Activated CD4-positive, alpha-beta T cell treated with anti-CD3 and anti-CD28 coated beads for 36 hours (primary cell): ENCODE data around the gene SMOC2. TPM values are rescaled to one million over a fixed set of nuclear protein-coding genes. Genes with fewer than 3 reads are reported as not detected.

Experiments used
- ATAC-seq: fragments of 200-7000 bp; cut with Tn5 transposase; one replicate; pipeline ENCODE4 v1.10.0; 2021; ENCODE audit warnings: mild to moderate bottlenecking, moderate library complexity
- CTCF ChIA-PET: fragments of 350-600 bp; sonication (Branson Sonifier 250); formaldehyde crosslinking; loops from one replicate; lab custom pipeline; 2021; ENCODE audit warnings: antibody characterized with exemption; lab: Charles Lee
- POLR2A ChIA-PET: fragments of 350-600 bp; sonication (Branson Sonifier 250); formaldehyde crosslinking; loops from one replicate; lab custom pipeline; 2021; ENCODE audit warnings: antibody characterized with exemption, inconsistent platforms; lab: Charles Lee
- DNase-seq: peaks from one replicate; pipeline ENCODE4 v3.0.0-alpha.2; 2020
- H3K27ac Mint-ChIP-seq: one replicate; pipeline ENCODE4 v1.8.0; 2021; ENCODE audit warnings: mixed read lengths
- H3K27me3 Mint-ChIP-seq: one replicate; pipeline ENCODE4 v1.8.0; 2021; ENCODE audit warnings: mixed read lengths
- H3K36me3 Mint-ChIP-seq: one replicate; pipeline ENCODE4 v1.8.0; 2021; ENCODE audit warnings: low read depth, mixed read lengths
- H3K4me1 Mint-ChIP-seq: one replicate; pipeline ENCODE4 v1.8.0; 2021; ENCODE audit warnings: mixed read lengths
- H3K4me3 Mint-ChIP-seq: one replicate; pipeline ENCODE4 v1.8.0; 2021; ENCODE audit warnings: mild to moderate bottlenecking, moderate library complexity, mixed read lengths
- H3K9me3 Mint-ChIP-seq: one replicate; pipeline ENCODE4 v1.8.0; 2021; ENCODE audit warnings: low read depth, mixed read lengths
- intact Hi-C, 2 experiments: fragments of 100-400 bp; cut with DNase I in 1 of 2; cut with micrococcal nuclease in 1 of 2; formaldehyde crosslinking; loops; one replicate each; pipeline versions ENCODE4 v1.14.2 to v1.15.1; 2022 to 2024; cut with DNase I, micrococcal nuclease
- total RNA-seq, 2 experiments: library from RNA; stranded (reverse); gene quantifications; one replicate each; pipeline ENCODE4 v1.2.3, GENCODE V29; 2021

SMOC2 gene
- total RNA-seq, 2 experiments from 2014 or later = not detected

- ATAC-seq (no peak), DNase-seq (no peak)
- H3K4me3 Mint-ChIP-seq = no peak overlapping the region
- CTCF ChIA-PET = no interaction called here
- H3K27ac Mint-ChIP-seq = no peak overlapping the region
- POLR2A ChIA-PET = no interaction called here
- H3K27me3 Mint-ChIP-seq = peaks cover 10% of the 10 kb centered on the region
- peaks cover 3% of the 10 kb centered on the region for H3K4me1 Mint-ChIP-seq
- H3K36me3 Mint-ChIP-seq = no peaks in the 10 kb centered on the region
- intact Hi-C loops = no loop called here
- H3K9me3 Mint-ChIP-seq = peaks cover 10% of the 10 kb centered on the region
Observed at GRCh38 chr6:168618546-168619315, 177.7 kb downstream of the SMOC2 start.

DNA sequence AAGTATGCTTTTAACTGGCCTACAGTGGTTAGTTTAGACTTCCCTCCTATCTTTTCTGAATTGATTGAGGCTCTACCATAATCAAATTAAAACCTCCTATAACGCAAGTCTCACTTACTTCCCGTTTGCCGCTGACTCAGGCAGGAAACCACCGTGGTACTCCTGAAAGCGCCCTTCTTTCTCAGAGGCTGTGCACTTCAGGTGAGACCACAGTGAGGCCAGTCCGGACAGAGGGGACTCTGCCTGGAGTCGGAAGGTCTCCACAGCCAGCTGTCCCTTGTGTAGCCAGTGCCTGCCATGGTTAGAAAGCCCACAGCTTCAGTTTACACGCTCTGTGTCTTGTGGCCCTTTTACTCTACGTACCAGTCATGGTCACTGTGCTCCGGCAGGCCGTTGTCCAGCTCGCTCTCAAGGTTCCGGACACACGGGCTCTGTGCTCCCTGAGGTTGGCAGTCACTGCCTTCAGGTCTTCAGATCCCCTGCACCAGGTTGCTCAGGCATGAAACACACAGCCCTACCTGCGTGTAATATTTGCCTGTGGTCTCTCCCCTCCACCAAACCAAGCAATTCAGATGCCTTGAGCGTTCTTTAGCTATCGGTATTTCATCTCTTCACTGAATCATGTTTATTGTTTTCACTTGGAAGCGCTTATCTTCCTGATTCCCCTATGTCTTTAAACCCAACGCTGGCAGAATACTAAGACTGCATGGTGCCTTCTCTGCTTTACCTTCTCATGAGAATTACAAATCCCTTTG is 178.8 kb downstream of the SMOC2 start:
- no peaks in the 10 kb centered on the region for H3K36me3 Mint-ChIP-seq
- ChIA-PET POLR2A (no interaction called here), CTCF (no interaction called here)
- intact Hi-C loops = no loop called here
- H3K27me3 Mint-ChIP-seq = peaks cover 13% of the 10 kb centered on the region
- H3K4me3 Mint-ChIP-seq = no peak overlapping the region
- peaks cover 10% of the 10 kb centered on the region for H3K9me3 Mint-ChIP-seq
- peaks cover 3% of the 10 kb centered on the region for H3K4me1 Mint-ChIP-seq
- ATAC-seq (no peak), DNase-seq (peak; percentile 14)
- H3K27ac Mint-ChIP-seq = no peak overlapping the region

- Mint-ChIP-seq H3K4me3 (no peak overlapping the region), H3K36me3 (no peaks in the 10 kb centered on the region), H3K27me3 (peaks cover 14% of the 10 kb centered on the region), H3K9me3 (peaks cover 7% of the 10 kb centered on the region), H3K27ac (no peak overlapping the region), H3K4me1 (peaks cover 3% of the 10 kb centered on the region)
- no peak for ATAC-seq
- intact Hi-C loops = no loop called here
- DNase-seq = no peak
- ChIA-PET CTCF (no interaction called here), POLR2A (no interaction called here)
Observed at GRCh38 chr6:168620578-168620977, 179.6 kb downstream of the SMOC2 start.

GRCh38 chr6:168623736-168624135 is 182.8 kb downstream of the SMOC2 start:
- no peak overlapping the region for H3K4me3 Mint-ChIP-seq
- peaks cover 12% of the 10 kb centered on the region for H3K27me3 Mint-ChIP-seq
- CTCF ChIA-PET = no interaction called here
- H3K4me1 Mint-ChIP-seq = peaks cover 3% of the 10 kb centered on the region
- H3K27ac Mint-ChIP-seq = no peak overlapping the region
- H3K9me3 Mint-ChIP-seq = peaks cover 5% of the 10 kb centered on the region
- POLR2A ChIA-PET = no interaction called here
- H3K36me3 Mint-ChIP-seq = no peaks in the 10 kb centered on the region
- DNase-seq (no peak), ATAC-seq (no peak)
- intact Hi-C loops = no loop called here

DNA sequence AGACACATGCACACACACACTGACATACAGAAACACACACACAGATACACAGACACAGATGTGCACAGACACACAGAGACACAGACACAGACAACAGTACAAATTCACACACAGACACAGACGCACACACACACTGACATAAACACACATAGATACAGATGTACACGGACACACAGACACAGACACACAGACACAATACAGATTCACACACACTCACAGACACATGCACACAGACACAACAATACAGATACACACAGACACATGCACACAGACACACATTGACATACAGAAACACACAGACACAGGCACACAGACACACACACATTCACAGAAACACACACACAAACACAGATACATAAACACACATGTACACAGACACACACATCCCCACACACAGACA is 183.6 kb downstream of the SMOC2 start:
- ATAC-seq (no peak), DNase-seq (no peak)
- H3K9me3 Mint-ChIP-seq = peaks cover 5% of the 10 kb centered on the region
- no peak overlapping the region for H3K4me3 Mint-ChIP-seq
- ChIA-PET CTCF (no interaction called here), POLR2A (no interaction called here)
- peaks cover 1% of the 10 kb centered on the region for H3K4me1 Mint-ChIP-seq
- intact Hi-C loops = no loop called here
- H3K27me3 Mint-ChIP-seq = peaks cover 10% of the 10 kb centered on the region
- H3K36me3 Mint-ChIP-seq = no peaks in the 10 kb centered on the region
- no peak overlapping the region for H3K27ac Mint-ChIP-seq

DNA sequence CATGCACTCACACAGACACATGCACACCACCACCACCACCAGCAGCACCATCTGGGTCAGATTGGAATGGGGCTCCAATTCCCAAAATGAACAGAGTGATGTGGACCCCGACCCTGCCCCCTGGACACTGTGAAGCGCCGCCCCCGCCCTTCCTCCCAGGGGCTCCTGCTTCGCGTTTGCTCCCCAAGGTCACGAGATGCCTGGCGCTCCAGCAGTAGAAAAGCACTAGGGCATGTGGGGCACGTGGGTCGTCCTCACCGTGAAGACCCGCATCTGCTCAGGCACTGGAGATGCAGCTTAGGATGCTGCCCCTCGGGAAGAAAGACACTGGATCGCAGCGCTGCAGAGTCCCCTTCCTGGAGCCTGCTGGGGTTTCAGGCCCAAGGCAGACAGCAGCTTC is 184.0 kb downstream of the SMOC2 start:
- Mint-ChIP-seq H3K4me1 (no peaks in the 10 kb centered on the region), H3K36me3 (no peaks in the 10 kb centered on the region), H3K27ac (no peak overlapping the region), H3K27me3 (peaks cover 9% of the 10 kb centered on the region), H3K9me3 (peaks cover 5% of the 10 kb centered on the region), H3K4me3 (no peak overlapping the region)
- intact Hi-C loops = no loop called here
- DNase-seq = no peak
- POLR2A ChIA-PET = no interaction called here
- ATAC-seq = no peak
- CTCF ChIA-PET = no interaction called here

DNA sequence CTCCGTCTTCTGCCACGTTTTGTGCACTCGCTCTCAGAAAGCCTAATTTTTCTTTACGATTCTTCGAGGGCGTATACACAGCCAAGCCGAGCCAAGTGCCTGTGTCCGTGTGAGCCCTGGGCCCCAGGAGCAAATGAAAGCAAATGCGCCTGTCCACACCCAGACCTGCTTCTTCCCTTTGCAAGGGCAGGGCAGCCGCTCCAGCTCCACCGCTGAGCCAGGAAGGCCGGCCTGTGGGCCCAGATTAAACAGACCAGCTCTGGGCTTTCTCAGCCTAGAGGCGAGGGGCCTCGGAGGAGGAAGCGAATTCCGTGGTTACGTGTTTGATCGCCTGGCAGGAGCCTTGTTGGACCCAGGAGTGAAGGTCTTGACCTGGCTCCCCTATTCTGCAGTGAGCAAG is 184.6 kb downstream of the SMOC2 start:
- H3K9me3 Mint-ChIP-seq = peaks cover 5% of the 10 kb centered on the region
- no peaks in the 10 kb centered on the region for H3K4me1 Mint-ChIP-seq
- peaks cover 9% of the 10 kb centered on the region for H3K27me3 Mint-ChIP-seq
- ChIA-PET CTCF (no interaction called here), POLR2A (no interaction called here)
- intact Hi-C loops = no loop called here
- no peak for DNase-seq
- ATAC-seq = no peak
- no peak overlapping the region for H3K4me3 Mint-ChIP-seq
- H3K27ac Mint-ChIP-seq = no peak overlapping the region
- H3K36me3 Mint-ChIP-seq = no peaks in the 10 kb centered on the region

GRCh38 chr6:168626046-168626602 is 185.1 kb downstream of the SMOC2 start:
- intact Hi-C loops = no loop called here
- ChIA-PET CTCF (no interaction called here), POLR2A (no interaction called here)
- Mint-ChIP-seq H3K36me3 (no peaks in the 10 kb centered on the region), H3K4me3 (no peak overlapping the region), H3K4me1 (no peaks in the 10 kb centered on the region), H3K27me3 (peaks cover 9% of the 10 kb centered on the region), H3K9me3 (peaks cover 5% of the 10 kb centered on the region), H3K27ac (no peak overlapping the region)
- no peak for DNase-seq
- ATAC-seq = no peak

- no peaks in the 10 kb centered on the region for H3K36me3 Mint-ChIP-seq
- H3K4me3 Mint-ChIP-seq = no peak overlapping the region
- H3K9me3 Mint-ChIP-seq = no peaks in the 10 kb centered on the region
- H3K4me1 Mint-ChIP-seq = no peaks in the 10 kb centered on the region
- intact Hi-C loops = no loop called here
- ATAC-seq = no peak
- POLR2A ChIA-PET = no interaction called here
- CTCF ChIA-PET = no interaction called here
- DNase-seq = no peak
- peaks cover 9% of the 10 kb centered on the region for H3K27me3 Mint-ChIP-seq
- H3K27ac Mint-ChIP-seq = no peak overlapping the region
Observed at GRCh38 chr6:168627506-168628175, 186.7 kb downstream of the SMOC2 start.

DNA sequence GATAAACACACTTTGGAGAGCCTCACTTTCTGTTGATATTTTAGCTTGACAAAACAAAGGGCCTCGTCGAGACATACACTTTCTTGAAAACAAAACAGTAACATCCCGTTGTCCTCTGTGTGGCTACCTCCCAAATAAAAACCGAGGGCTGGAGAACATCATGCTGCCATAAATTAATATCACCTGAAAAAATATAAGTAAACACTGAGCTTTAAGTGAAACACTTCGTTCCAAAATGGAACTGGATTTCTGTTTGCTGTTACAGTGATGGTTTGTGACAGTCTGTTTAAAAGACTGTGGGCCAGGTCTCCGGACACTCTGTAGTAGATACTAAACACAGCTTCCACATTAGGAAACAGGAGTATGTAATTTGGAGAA is 187.2 kb downstream of the SMOC2 start:
- DNase-seq (no peak), ATAC-seq (no peak)
- H3K4me1 Mint-ChIP-seq = no peaks in the 10 kb centered on the region
- intact Hi-C loops = no loop called here
- H3K27me3 Mint-ChIP-seq = peaks cover 9% of the 10 kb centered on the region
- H3K27ac Mint-ChIP-seq = no peak overlapping the region
- no peak overlapping the region for H3K4me3 Mint-ChIP-seq
- CTCF ChIA-PET = no interaction called here
- POLR2A ChIA-PET = no interaction called here
- H3K36me3 Mint-ChIP-seq = no peaks in the 10 kb centered on the region
- H3K9me3 Mint-ChIP-seq = no peaks in the 10 kb centered on the region

DNA sequence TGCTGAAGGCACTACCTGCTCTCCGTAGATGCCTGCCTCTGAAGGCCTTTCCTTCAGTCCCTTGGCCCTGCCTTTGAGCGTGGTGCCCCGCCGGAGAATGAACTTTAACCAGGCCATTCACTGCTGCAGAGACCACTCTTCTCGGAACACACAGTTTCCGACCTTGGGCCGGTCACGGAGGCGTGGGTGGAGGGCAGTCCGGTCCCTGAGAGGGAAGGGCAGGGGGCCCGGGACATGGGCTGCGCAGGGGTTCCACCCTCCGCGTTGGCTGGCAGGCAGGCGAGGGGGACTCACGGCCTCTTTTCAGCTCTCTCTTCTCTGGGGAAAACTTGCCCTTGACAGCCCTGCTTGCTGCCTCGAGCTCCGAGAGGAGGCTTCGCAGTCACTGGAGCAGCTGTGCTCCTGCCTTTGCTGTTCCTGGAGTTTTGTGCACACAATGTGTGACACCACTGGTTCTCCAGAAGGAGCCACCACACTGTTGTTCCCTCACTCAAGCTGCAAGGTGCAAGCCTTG is 187.8 kb downstream of the SMOC2 start:
- Mint-ChIP-seq H3K27ac (no peak overlapping the region), H3K4me3 (no peak overlapping the region), H3K9me3 (peaks cover 2% of the 10 kb centered on the region), H3K4me1 (no peaks in the 10 kb centered on the region), H3K36me3 (no peaks in the 10 kb centered on the region), H3K27me3 (peaks cover 11% of the 10 kb centered on the region)
- DNase-seq (no peak), ATAC-seq (no peak)
- POLR2A ChIA-PET = no interaction called here
- intact Hi-C loops = no loop called here
- CTCF ChIA-PET = interaction anchor here (0.6 kb wide), 1 partner anchor 140 kb away, joined by 4 read pairs; no protein-coding TSS in a partner anchor
